Natural killer cell (primary cell): ENCODE results near the gene INPP1. TPM values are rescaled to one million over a fixed set of nuclear protein-coding genes. Genes with fewer than 3 reads are reported as not detected.

Source experiments
- ATAC-seq, 3 donors: fragments of 150-1000 bp in 2 of 3; fragments of 200-7000 bp in 1 of 3; cut with Tn5 transposase; 1 replicate in 1 of 3; 2 replicates in 2 of 3; pipeline ENCODE4 v1.10.0; 2021; ENCODE audit warnings: mild to moderate bottlenecking in 2 of 3, moderate library complexity in 2 of 3
- DNase-seq, 2 donors: peaks; one replicate each; pipeline versions ENCODE4 v3.0.0 to v3.0.0-alpha.2; 2013 to 2021; ENCODE audit warnings: mixed read lengths in 1 of 2
- H3K27ac ChIP-seq: one replicate; pipeline ENCODE4 v1.5.1; 2013; ENCODE audit warnings: mild to moderate bottlenecking, low read length
- H3K27me3 ChIP-seq: one replicate; pipeline ENCODE4 v1.6.1; 2013; ENCODE audit warnings: low read length; ENCODE audit not compliant: control insufficient read depth, insufficient read depth
- H3K36me3 ChIP-seq: one replicate; pipeline ENCODE4 v1.6.1; 2013; ENCODE audit warnings: low read length; ENCODE audit not compliant: control insufficient read depth, insufficient read depth
- H3K4me1 ChIP-seq: one replicate; pipeline ENCODE4 v1.6.1; 2013; ENCODE audit warnings: low read length; ENCODE audit not compliant: control insufficient read depth, insufficient read depth
- H3K4me3 ChIP-seq: one replicate; pipeline ENCODE4 v1.5.1; 2013; ENCODE audit warnings: low read length
- H3K9me3 ChIP-seq: one replicate; pipeline ENCODE4 v1.6.1; 2013; ENCODE audit warnings: low read length; ENCODE audit not compliant: control insufficient read depth, insufficient read depth
- H3K27ac Mint-ChIP-seq, 2 donors: one replicate each; pipeline ENCODE4 v1.8.0; 2022; ENCODE audit warnings: mild to moderate bottlenecking in 2 of 2, mixed read lengths in 2 of 2, moderate library complexity in 1 of 2
- H3K27me3 Mint-ChIP-seq, 2 donors: one replicate each; pipeline ENCODE4 v1.8.0; 2022; ENCODE audit warnings: low read depth in 2 of 2, mixed read lengths in 2 of 2
- H3K36me3 Mint-ChIP-seq: one replicate; pipeline ENCODE4 v1.8.0; 2022; ENCODE audit warnings: mixed read lengths
- H3K4me1 Mint-ChIP-seq, 2 donors: one replicate each; pipeline ENCODE4 v1.8.0; 2022; ENCODE audit warnings: mixed read lengths in 2 of 2
- H3K4me3 Mint-ChIP-seq: one replicate; pipeline ENCODE4 v1.8.0; 2022; ENCODE audit warnings: mild to moderate bottlenecking, moderate library complexity, mixed read lengths
- H3K9me3 Mint-ChIP-seq, 2 donors: one replicate each; pipeline ENCODE4 v1.8.0; 2022; ENCODE audit warnings: mixed read lengths in 2 of 2
- WGBS: methylation state at CpG from one replicate; pipeline ENCODE4 v1.1.7; 2013; ENCODE audit warnings: missing lambda C conversion rate; ENCODE audit not compliant: insufficient coverage; 5-methylcytosine and 5-hydroxymethylcytosine counted together
- intact Hi-C: fragments of 100-400 bp; cut with micrococcal nuclease; formaldehyde crosslinking; loops from one replicate; pipeline ENCODE4 v1.14.2; 2022
- total RNA-seq, 4 donors: library from RNA; stranded (reverse); fragments of 120-200 nt in 1 of 4; gene quantifications; one replicate each; pipeline versions ENCODE4 v1.2.3 to v1.2.4, GENCODE V29; 2013 to 2022
- TF ChIP-seq, protein P1 (sequence below): fragments of 200-600 bp; IDR thresholded peaks from one replicate; pipeline ENCODE4 v1.8.0; 2022; ENCODE audit warnings: antibody characterized with exemption

The INPP1 gene
- total RNA-seq, 3 donors from 2014 or later (not counting 1 experiment from before 2014, with no cell fraction given) = 9.5 to 16.7 (median 9.6) TPM

DNA sequence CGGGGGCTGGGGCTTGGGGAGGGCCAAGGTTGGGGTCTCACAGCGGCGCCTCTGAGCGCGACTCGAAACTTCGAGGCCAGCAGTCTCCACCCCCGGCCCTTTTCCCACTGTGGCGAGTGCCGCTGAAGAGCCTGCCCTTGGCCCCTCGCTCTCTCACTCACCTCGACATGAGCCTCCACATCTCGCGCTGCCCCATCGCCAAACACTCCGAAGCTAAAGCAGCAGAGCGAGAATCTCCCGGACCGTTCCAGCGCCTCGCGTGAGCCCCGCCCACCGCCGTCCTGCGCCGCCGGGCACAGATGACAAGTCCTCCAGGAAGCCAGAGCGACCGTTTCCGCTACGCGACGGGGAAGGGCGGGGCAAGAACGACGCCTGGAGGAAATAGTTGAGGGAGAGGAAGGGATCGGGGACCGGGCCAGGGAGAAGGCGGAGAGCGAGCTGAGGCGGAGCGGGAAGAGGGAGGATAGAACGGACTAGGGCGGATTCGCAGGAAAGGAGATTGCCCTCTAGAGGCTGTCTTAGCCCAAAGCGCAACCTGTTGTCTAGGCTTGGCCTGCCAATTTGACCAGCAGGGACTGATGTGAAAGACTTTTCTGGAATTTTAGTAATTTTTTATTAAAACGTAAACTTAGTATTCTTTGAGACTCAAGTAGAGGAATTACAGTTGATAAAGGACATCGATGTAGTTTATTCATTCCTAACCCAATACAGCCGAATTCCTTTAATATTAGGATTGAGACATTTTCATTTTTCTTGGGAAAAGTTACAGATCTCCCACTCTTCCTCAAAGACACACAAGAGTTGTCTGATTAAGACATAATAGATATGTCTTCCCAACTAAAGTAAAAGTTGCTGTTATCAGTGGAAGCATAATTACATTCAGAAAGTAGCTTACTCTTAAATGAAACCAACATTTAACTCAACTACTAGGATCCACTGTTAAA, 23.6 kb upstream of the INPP1 start, which contains the start of gene HIBCH:
TSS of gene HIBCH (minus strand) at position 272 of the 944 bp plus-strand sequence. CDS start at position 196, 76 bp downstream.
- WGBS = 0% methylated on average over 47 of the region's 50 CpGs
- peak within 1 kb of the TSS; percentile 98 for H3K4me3 Mint-ChIP-seq
- no peaks in the 10 kb centered on the region for H3K36me3 ChIP-seq
- H3K4me3 ChIP-seq = peak within 1 kb of the TSS; percentile 88
- H3K27ac ChIP-seq = peak within 1 kb of the TSS; percentile 83
- peak; percentile 89 to 95 (median 93) for ATAC-seq
- no peaks in the 10 kb centered on the region for H3K27me3 ChIP-seq
- no peaks in the 10 kb centered on the region for H3K9me3 Mint-ChIP-seq
- H3K27me3 Mint-ChIP-seq = peaks cover 7% of the 10 kb centered on the region in 2 donors
- peak within 1 kb of the TSS; percentile 92 to 100 for H3K27ac Mint-ChIP-seq
- intact Hi-C loops = no loop called here
- no peaks in the 10 kb centered on the region for H3K36me3 Mint-ChIP-seq
- TF ChIP-seq, protein P1, sequence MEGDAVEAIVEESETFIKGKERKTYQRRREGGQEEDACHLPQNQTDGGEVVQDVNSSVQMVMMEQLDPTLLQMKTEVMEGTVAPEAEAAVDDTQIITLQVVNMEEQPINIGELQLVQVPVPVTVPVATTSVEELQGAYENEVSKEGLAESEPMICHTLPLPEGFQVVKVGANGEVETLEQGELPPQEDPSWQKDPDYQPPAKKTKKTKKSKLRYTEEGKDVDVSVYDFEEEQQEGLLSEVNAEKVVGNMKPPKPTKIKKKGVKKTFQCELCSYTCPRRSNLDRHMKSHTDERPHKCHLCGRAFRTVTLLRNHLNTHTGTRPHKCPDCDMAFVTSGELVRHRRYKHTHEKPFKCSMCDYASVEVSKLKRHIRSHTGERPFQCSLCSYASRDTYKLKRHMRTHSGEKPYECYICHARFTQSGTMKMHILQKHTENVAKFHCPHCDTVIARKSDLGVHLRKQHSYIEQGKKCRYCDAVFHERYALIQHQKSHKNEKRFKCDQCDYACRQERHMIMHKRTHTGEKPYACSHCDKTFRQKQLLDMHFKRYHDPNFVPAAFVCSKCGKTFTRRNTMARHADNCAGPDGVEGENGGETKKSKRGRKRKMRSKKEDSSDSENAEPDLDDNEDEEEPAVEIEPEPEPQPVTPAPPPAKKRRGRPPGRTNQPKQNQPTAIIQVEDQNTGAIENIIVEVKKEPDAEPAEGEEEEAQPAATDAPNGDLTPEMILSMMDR = peak; percentile 67
- no peaks in the 10 kb centered on the region for H3K9me3 ChIP-seq
- H3K4me1 ChIP-seq = peaks cover 12% of the 10 kb centered on the region
- H3K4me1 Mint-ChIP-seq = peaks cover 43 to 52% of the 10 kb centered on the region in 2 donors
- DNase-seq = peak; percentile 74 to 90

DNA sequence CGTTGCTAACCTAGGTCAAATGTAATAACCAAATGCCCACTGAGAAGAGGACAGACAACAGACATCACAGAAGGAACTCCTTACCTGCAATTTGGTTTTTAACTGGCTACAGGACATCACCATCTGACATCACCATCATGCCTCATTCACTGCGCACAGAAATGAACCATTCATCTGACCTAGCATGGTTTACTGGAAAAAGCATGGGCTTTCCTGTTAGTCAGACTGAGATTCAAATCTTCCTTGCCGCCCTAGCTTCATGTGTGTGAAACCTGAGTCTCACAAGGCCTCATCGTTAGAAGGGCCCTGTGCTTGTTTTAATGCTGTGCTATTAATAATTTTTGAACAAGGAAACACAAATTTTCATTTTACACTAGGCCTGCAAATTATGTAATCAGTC, 22.7 kb upstream of the INPP1 start:
- Mint-ChIP-seq H3K4me1 (peaks cover 34 to 43% of the 10 kb centered on the region in 2 donors), H3K9me3 (no peaks in the 10 kb centered on the region), H3K4me3 (peak overlapping the region; percentile 98), H3K27me3 (peaks cover 12 to 14% of the 10 kb centered on the region in 2 donors), H3K36me3 (no peaks in the 10 kb centered on the region), H3K27ac (peak overlapping the region; percentile 92 to 100)
- no peaks in the 10 kb centered on the region for H3K27me3 ChIP-seq
- intact Hi-C loops = no loop called here
- ATAC-seq (no peak), DNase-seq (peak in 1 of 2 donors; percentile 13)
- TF ChIP-seq, protein P1 = no peak
- no peak overlapping the region for H3K4me3 ChIP-seq
- H3K36me3 ChIP-seq = no peaks in the 10 kb centered on the region
- H3K27ac ChIP-seq = peak overlapping the region; percentile 83
- 68% methylated on average over 4 of the region's 4 CpGs for WGBS
- peaks cover 12% of the 10 kb centered on the region for H3K4me1 ChIP-seq
- no peaks in the 10 kb centered on the region for H3K9me3 ChIP-seq

DNA sequence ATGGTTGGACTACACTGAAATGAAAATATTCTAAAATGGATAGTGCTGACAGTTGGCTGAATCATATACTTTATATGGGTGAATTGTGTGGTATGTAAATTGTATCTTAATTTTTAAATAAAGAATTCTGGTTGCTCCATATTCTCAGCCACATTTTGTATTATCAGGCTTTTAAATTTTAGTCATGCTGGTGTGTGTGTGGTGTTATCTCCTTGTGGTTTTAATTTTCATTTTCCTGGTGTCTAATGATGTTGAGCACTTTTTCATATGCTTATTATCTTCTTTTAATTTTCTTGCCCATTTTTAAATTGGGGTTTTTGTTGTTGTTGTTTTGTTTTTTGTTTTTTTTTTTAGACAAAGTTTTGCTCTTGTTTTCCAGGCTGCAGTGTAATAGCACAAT, 20.0 kb upstream of the INPP1 start:
- H3K27ac ChIP-seq = no peak overlapping the region
- no peak for DNase-seq
- Mint-ChIP-seq H3K9me3 (no peaks in the 10 kb centered on the region), H3K4me3 (no peak overlapping the region), H3K27me3 (peaks cover 25 to 34% of the 10 kb centered on the region in 2 donors), H3K27ac (no peak overlapping the region), H3K36me3 (no peaks in the 10 kb centered on the region), H3K4me1 (peaks cover 20 to 22% of the 10 kb centered on the region in 2 donors)
- no peak for ATAC-seq
- peaks cover 2% of the 10 kb centered on the region for H3K27me3 ChIP-seq
- H3K36me3 ChIP-seq = no peaks in the 10 kb centered on the region
- no peak overlapping the region for H3K4me3 ChIP-seq
- TF ChIP-seq, protein P1 = no peak
- intact Hi-C loops = no loop called here
- peaks cover 9% of the 10 kb centered on the region for H3K4me1 ChIP-seq
- no peaks in the 10 kb centered on the region for H3K9me3 ChIP-seq
